Neural cell (in vitro differentiated cells): ENCODE measurements around the gene ACLY. TPM values are rescaled to one million over a fixed set of nuclear protein-coding genes. Genes with fewer than 3 reads are reported as not detected.

Experiments
- H2AFZ ChIP-seq: fragments of 200-600, 300-800 bp; sonication (generic), shearing (Covaris generic); 2 replicates; pipeline ENCODE4 v1.6.0; 2014; ENCODE audit warnings: low read depth, mild to moderate bottlenecking, antibody characterized with exemption, low read length, moderate library complexity
- H3F3A ChIP-seq: fragments of 200-600 bp; shearing (Covaris generic); 2 replicates; pipeline ENCODE4 v1.6.1; 2016; ENCODE audit warnings: mild to moderate bottlenecking, moderate library complexity, mixed read lengths, antibody characterized with exemption, low read length; ENCODE audit not compliant: insufficient read depth, poor library complexity, severe bottlenecking
- H3K27ac ChIP-seq: fragments of 200-600, 300-800 bp; sonication (generic), shearing (Covaris generic); 2 replicates; pipeline ENCODE4 v1.5.1; 2014; ENCODE audit warnings: mild to moderate bottlenecking, low read length, moderate library complexity
- H3K27me3 ChIP-seq: fragments of 300-800, 200-600 bp; sonication (generic), shearing (Covaris generic); 2 replicates; pipeline ENCODE4 v1.6.0; 2014; ENCODE audit warnings: mild to moderate bottlenecking, low read depth, low read length, moderate library complexity; ENCODE audit not compliant: insufficient read depth
- H3K36me3 ChIP-seq: fragments of 300-800, 200-600 bp; sonication (generic), shearing (Covaris generic); 2 replicates; pipeline ENCODE4 v1.5.1; 2014; ENCODE audit warnings: mild to moderate bottlenecking, antibody characterized with exemption, low read length, moderate library complexity; ENCODE audit not compliant: insufficient read depth
- H3K4me2 ChIP-seq: fragments of 300-800, 200-600 bp; sonication (generic), shearing (Covaris generic); 2 replicates; pipeline ENCODE4 v1.6.0; 2014; ENCODE audit warnings: mild to moderate bottlenecking, low read length
- H3K4me3 ChIP-seq: fragments of 300-800, 200-600 bp; sonication (generic), shearing (Covaris generic); 2 replicates; pipeline ENCODE4 v1.5.1; 2014; ENCODE audit warnings: mild to moderate bottlenecking, low read length, moderate library complexity
- H3K79me2 ChIP-seq: fragments of 200-600 bp; shearing (Covaris generic); replicated peaks from 2 replicates; pipeline ENCODE4 v1.6.0; 2014; ENCODE audit warnings: mild to moderate bottlenecking, low read length, moderate library complexity; ENCODE audit not compliant: insufficient read depth
- H3K9ac ChIP-seq: fragments of 300-800, 200-600 bp; sonication (generic), shearing (Covaris generic); 2 replicates; pipeline ENCODE4 v1.6.1; 2016; ENCODE audit warnings: mild to moderate bottlenecking, low read length, mixed read lengths
- H3K9me2 ChIP-seq: fragments of 200-600 bp; shearing (Covaris generic); 2 replicates; pipeline ENCODE4 v1.6.1; 2016; ENCODE audit warnings: mild to moderate bottlenecking, low read length, mixed read lengths; ENCODE audit not compliant: insufficient read depth
- H3K9me3 ChIP-seq: fragments of 200-600, 300-800 bp; sonication (generic), shearing (Covaris generic); 2 replicates; pipeline ENCODE4 v1.6.1; 2016; ENCODE audit warnings: mild to moderate bottlenecking, mixed run types, low read length, moderate library complexity, mixed read lengths
- H4K20me1 ChIP-seq: fragments of 200-600 bp; shearing (Covaris generic); 2 replicates; pipeline ENCODE4 v1.6.1; 2016; ENCODE audit warnings: mild to moderate bottlenecking, mixed run types; ENCODE audit not compliant: insufficient read depth
- CTCF ChIP-seq: fragments of 450-650 bp; IDR thresholded peaks from 2 replicates; pipeline ENCODE4 v1.5.1; 2014; ENCODE audit warnings: antibody characterized with exemption, mild to moderate bottlenecking, moderate library complexity; ENCODE audit not compliant: poor library complexity, severe bottlenecking
- EP300 ChIP-seq: fragments of 450-650 bp; conservative IDR thresholded peaks from 2 replicates; pipeline ENCODE4 v1.6.1; 2014; ENCODE audit warnings: antibody characterized with exemption, mild to moderate bottlenecking, moderate library complexity; ENCODE audit not compliant: poor library complexity, severe bottlenecking
- EZH2 ChIP-seq: fragments of 200-600, 300-800 bp; shearing (Covaris generic), sonication (generic); IDR thresholded peaks from 2 replicates; pipeline ENCODE4 v1.6.1; 2014; ENCODE audit warnings: antibody characterized with exemption, low read length, borderline replicate concordance, mild to moderate bottlenecking; ENCODE audit not compliant: insufficient read depth, poor library complexity, severe bottlenecking
- MXI1 ChIP-seq: fragments of 450-650 bp; conservative IDR thresholded peaks from 2 replicates; pipeline ENCODE4 v1.6.1; 2014; ENCODE audit warnings: antibody characterized with exemption, mild to moderate bottlenecking; ENCODE audit not compliant: poor library complexity, severe bottlenecking
- POLR2AphosphoS5 ChIP-seq: IDR thresholded peaks from 2 replicates; pipeline ENCODE4 v1.6.1; 2012
- RAD21 ChIP-seq: fragments of 450-650 bp; conservative IDR thresholded peaks from 2 replicates; pipeline ENCODE4 v1.6.1; 2014; ENCODE audit warnings: antibody characterized with exemption, mild to moderate bottlenecking, moderate library complexity
- REST ChIP-seq: IDR thresholded peaks from 2 replicates; pipeline ENCODE4 v1.6.1; 2012; ENCODE audit warnings: borderline replicate concordance
- SMC3 ChIP-seq: fragments of 450-650 bp; conservative IDR thresholded peaks from 2 replicates; pipeline ENCODE4 v1.6.1; 2014; ENCODE audit warnings: antibody characterized with exemption, mild to moderate bottlenecking, moderate library complexity; ENCODE audit not compliant: poor library complexity
- TAF1 ChIP-seq: IDR thresholded peaks from 2 replicates; pipeline ENCODE4 v1.6.1; 2012; ENCODE audit warnings: low read depth
- polyA plus RNA-seq: library from polyadenylated mRNA; depleted of rRNA; stranded (reverse); fragments of >200 nt; gene quantifications from 2 replicates; pipeline ENCODE4 v1.2.3, GENCODE V29; 2014

The ACLY gene
- polyA plus RNA-seq, 1 donor from 2014 or later: 136 TPM

DNA sequence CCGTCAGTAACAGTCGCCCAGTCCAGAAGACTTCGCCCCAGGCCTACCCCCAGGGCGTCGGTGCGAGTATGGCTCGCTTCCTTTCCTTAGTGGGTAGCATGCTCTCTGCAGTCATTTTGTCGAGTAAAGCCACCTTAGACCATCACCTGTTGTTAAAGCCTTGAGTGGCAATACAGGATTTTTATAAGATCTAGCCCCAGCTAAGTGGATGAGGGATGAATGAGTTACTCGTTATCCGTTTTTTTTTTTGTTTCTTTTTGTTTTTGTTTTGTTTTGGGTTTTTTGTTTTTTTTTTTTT lies 53.2 kb downstream of the ACLY start:
- Histone ChIP-seq H3K36me3 (no peaks in the 10 kb centered on the region), H3K9ac (peak overlapping the region; percentile 91), H3K9me3 (no peaks in the 10 kb centered on the region), H3F3A (no peaks in the 10 kb centered on the region), H3K79me2 (peaks cover 32% of the 10 kb centered on the region), H2AFZ (no peak overlapping the region), H3K27me3 (no peaks in the 10 kb centered on the region), H3K27ac (peak overlapping the region; percentile 96), H3K9me2 (no peaks in the 10 kb centered on the region), H3K4me3 (peak overlapping the region; percentile 95), H4K20me1 (no peaks in the 10 kb centered on the region), H3K4me2 (peak overlapping the region; percentile 71)
- no peak for TF ChIP-seq RAD21
- peak; percentile 46 for TF ChIP-seq MXI1
- TF ChIP-seq CTCF: peak; percentile 43

- Histone ChIP-seq H3K27ac (peak within 1 kb of the TSS; percentile 96), H4K20me1 (no peaks in the 10 kb centered on the region), H3K27me3 (no peaks in the 10 kb centered on the region), H3K4me2 (peak within 1 kb of the TSS; percentile 71), H3K9ac (peak within 1 kb of the TSS; percentile 91), H3K4me3 (peak within 1 kb of the TSS; percentile 95), H2AFZ (peak within 1 kb of the TSS; percentile 96), H3K9me3 (no peaks in the 10 kb centered on the region), H3K9me2 (no peaks in the 10 kb centered on the region), H3F3A (no peaks in the 10 kb centered on the region), H3K79me2 (peaks cover 36% of the 10 kb centered on the region), H3K36me3 (no peaks in the 10 kb centered on the region)
- TF ChIP-seq POLR2AphosphoS5: peak; percentile 98
- peak; percentile 94 for TF ChIP-seq TAF1
- TF ChIP-seq SMC3: peak; percentile 30
- TF ChIP-seq CTCF: no peak
- peak; percentile 51 for TF ChIP-seq MXI1
- peak; percentile 19 for TF ChIP-seq RAD21
- peak; percentile 95 for TF ChIP-seq REST
- TF ChIP-seq EP300: peak; percentile 57
- TF ChIP-seq EZH2: no peak
Observed at GRCh38 chr17:41864836-41865595, 53.7 kb downstream of the ACLY start, which contains the start of gene KLHL11. TSS of gene KLHL11 (minus strand) at chr17:41865423. CDS start at chr17:41865370, 53 bp downstream.
